Body of pancreas (tissue), 4 donors: ENCODE measurements around the gene PEPD.

ENCODE experiments used
- POLR2A ChIP-seq, 3 donors: fragments of 450-650 bp; IDR thresholded peaks; one replicate each; pipeline ENCODE4 v1.6.1; 2016; ENCODE audit warnings: antibody characterized with exemption in 3 of 3, mild to moderate bottlenecking in 2 of 3
- TF ChIP-seq, protein P1 (sequence below), 7 experiments: fragments of 450-650 bp in 4 of 7; fragments of 200-600 bp in 3 of 7; sonication (generic) in 3 of 7; IDR thresholded peaks; one replicate each; pipeline ENCODE4 v1.5.1; 2016 to 2019; ENCODE audit warnings: antibody characterized with exemption in 7 of 7

DNA sequence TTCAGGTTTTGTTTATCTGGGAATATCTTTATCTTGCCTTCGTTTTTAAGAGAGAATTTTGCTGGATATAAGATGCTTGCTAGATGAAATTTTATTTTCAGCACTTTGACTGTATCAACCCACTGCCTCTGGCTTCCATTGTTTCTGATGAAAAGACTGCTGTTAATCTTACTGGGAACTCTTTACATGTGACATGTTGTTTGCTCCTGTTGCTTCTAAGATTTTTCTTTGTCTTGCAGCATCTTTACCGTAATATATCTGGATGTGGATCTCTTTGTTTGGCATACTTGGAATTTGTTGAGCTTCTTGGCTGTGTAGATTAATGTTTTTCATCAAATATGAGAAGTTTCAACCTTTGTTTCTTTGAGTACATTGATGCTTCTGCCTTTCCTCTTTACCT, 166.1 kb downstream of the PEPD start:
- TF ChIP-seq, protein P1, sequence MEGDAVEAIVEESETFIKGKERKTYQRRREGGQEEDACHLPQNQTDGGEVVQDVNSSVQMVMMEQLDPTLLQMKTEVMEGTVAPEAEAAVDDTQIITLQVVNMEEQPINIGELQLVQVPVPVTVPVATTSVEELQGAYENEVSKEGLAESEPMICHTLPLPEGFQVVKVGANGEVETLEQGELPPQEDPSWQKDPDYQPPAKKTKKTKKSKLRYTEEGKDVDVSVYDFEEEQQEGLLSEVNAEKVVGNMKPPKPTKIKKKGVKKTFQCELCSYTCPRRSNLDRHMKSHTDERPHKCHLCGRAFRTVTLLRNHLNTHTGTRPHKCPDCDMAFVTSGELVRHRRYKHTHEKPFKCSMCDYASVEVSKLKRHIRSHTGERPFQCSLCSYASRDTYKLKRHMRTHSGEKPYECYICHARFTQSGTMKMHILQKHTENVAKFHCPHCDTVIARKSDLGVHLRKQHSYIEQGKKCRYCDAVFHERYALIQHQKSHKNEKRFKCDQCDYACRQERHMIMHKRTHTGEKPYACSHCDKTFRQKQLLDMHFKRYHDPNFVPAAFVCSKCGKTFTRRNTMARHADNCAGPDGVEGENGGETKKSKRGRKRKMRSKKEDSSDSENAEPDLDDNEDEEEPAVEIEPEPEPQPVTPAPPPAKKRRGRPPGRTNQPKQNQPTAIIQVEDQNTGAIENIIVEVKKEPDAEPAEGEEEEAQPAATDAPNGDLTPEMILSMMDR (IDR thresholded peaks at IDR 0.05) = no peak
- TF ChIP-seq POLR2A (IDR thresholded peaks at IDR 0.05) = no peak
